HEK293T (cell line): Measurements from ENCODE around the gene S100A6.

Source experiments
- ELF4 ChIP-seq: fragments of 450-650 bp; IDR thresholded peaks from 2 replicates; pipeline ENCODE4 v1.6.1; 2017; ENCODE audit warnings: antibody characterized with exemption
- FOXA1 ChIP-seq: fragments of 450-650 bp; IDR thresholded peaks from 2 replicates; pipeline ENCODE4 v1.6.1; 2016; ENCODE audit warnings: mild to moderate bottlenecking
- FOXK2 ChIP-seq: fragments of 450-650 bp; IDR thresholded peaks from 2 replicates; pipeline ENCODE4 v1.6.1; 2016; ENCODE audit warnings: mild to moderate bottlenecking
- FOXM1 ChIP-seq: fragments of 450-650 bp; IDR thresholded peaks from 2 replicates; pipeline ENCODE4 v1.6.1; 2017; ENCODE audit warnings: mild to moderate bottlenecking, borderline replicate concordance
- HDGF ChIP-seq: fragments of 450-650 bp; IDR thresholded peaks from 2 replicates; pipeline ENCODE4 v1.6.1; 2017; ENCODE audit warnings: antibody characterized with exemption, borderline replicate concordance
- NFRKB ChIP-seq: fragments of 450-650 bp; IDR thresholded peaks from 2 replicates; pipeline ENCODE4 v1.6.1; 2016; ENCODE audit warnings: mild to moderate bottlenecking, moderate library complexity
- PKNOX1 ChIP-seq: fragments of 450-650 bp; IDR thresholded peaks from 2 replicates; pipeline ENCODE4 v1.6.1; 2016
- SP1 ChIP-seq: fragments of 450-650 bp; IDR thresholded peaks from 2 replicates; pipeline ENCODE4 v1.6.1; 2017
- SUZ12 ChIP-seq: fragments of 450-650 bp; IDR thresholded peaks from 2 replicates; pipeline ENCODE4 v1.6.1; 2016; ENCODE audit warnings: mild to moderate bottlenecking
- ZNF384 ChIP-seq: fragments of 450-650 bp; IDR thresholded peaks from 2 replicates; pipeline ENCODE4 v1.6.1; 2016

DNA sequence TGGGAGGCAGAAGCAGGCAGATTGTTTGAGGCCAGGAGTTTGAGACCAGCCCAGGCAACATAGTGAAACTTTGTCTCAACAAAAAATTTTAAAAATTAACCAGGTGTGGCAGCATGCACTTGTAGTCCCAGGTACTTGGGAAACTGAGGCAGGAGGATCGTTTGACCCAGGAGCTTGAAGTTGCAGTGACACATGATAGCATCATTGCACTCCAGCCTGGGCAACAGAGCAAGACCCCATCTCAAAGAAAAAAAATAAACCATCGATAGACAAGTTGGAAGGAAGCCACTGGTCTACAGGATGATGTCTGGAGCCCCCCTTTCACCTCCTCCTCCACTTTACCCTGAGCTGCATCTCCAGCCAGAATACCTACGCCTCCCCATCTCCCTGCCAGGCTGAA, 16.5 kb downstream of the S100A6 start:
- no peak for TF ChIP-seq SP1
- TF ChIP-seq PKNOX1 = no peak
- no peak for TF ChIP-seq ZNF384
- TF ChIP-seq SUZ12 = no peak
- TF ChIP-seq ELF4 = no peak
- no peak for TF ChIP-seq FOXK2
- TF ChIP-seq FOXM1 = no peak
- TF ChIP-seq FOXA1 = no peak
- no peak for TF ChIP-seq NFRKB
- TF ChIP-seq HDGF = no peak
